HEK293 (cell line): ENCODE data around the gene REV3L.

Experiments used
- FEZF1 ChIP-seq: fragments of 450-650 bp; formaldehyde crosslinking; IDR thresholded peaks from 2 replicates; pipeline ENCODE4 v1.5.1; 2016; ENCODE audit warnings: missing biosample characterization, missing genetic modification characterization
- KLF16 ChIP-seq: fragments of 450-650 bp; formaldehyde crosslinking; IDR thresholded peaks from 2 replicates; pipeline ENCODE4 v1.5.1; 2017; ENCODE audit warnings: missing biosample characterization, missing genetic modification characterization
- REPIN1 ChIP-seq: fragments of 450-650 bp; formaldehyde crosslinking; IDR thresholded peaks from 2 replicates; pipeline ENCODE4 v1.5.1; 2017; ENCODE audit warnings: missing biosample characterization, missing genetic modification characterization, low read depth
- SP3 ChIP-seq: fragments of 450-650 bp; formaldehyde crosslinking; IDR thresholded peaks from 2 replicates; pipeline ENCODE4 v1.5.1; 2016; ENCODE audit warnings: missing biosample characterization, missing genetic modification characterization
- TRIM28 ChIP-seq: IDR thresholded peaks from 2 replicates; pipeline ENCODE4 v1.6.1; 2011; ENCODE audit warnings: low read length, control low read depth, borderline replicate concordance
- ZBTB17 ChIP-seq: fragments of 450-650 bp; formaldehyde crosslinking; IDR thresholded peaks from 2 replicates; pipeline ENCODE4 v1.5.1; 2016; ENCODE audit warnings: missing biosample characterization, missing genetic modification characterization
- ZBTB21 ChIP-seq: fragments of 450-650 bp; formaldehyde crosslinking; IDR thresholded peaks from 2 replicates; pipeline ENCODE4 v1.5.1; 2017; ENCODE audit warnings: missing biosample characterization, missing genetic modification characterization
- ZBTB48 ChIP-seq: fragments of 450-650 bp; formaldehyde crosslinking; IDR thresholded peaks from 2 replicates; pipeline ENCODE4 v1.5.1; 2016; ENCODE audit warnings: missing biosample characterization, missing genetic modification characterization
- ZBTB7A ChIP-seq: fragments of 450-650 bp; formaldehyde crosslinking; IDR thresholded peaks from 2 replicates; pipeline ENCODE4 v1.5.1; 2016; ENCODE audit warnings: low read depth, missing biosample characterization, missing genetic modification characterization
- ZBTB8A ChIP-seq: fragments of 450-650 bp; formaldehyde crosslinking; IDR thresholded peaks from 2 replicates; pipeline ENCODE4 v1.5.1; 2016; ENCODE audit warnings: missing biosample characterization, missing genetic modification characterization
- ZNF112 ChIP-seq: fragments of 450-650 bp; formaldehyde crosslinking; IDR thresholded peaks from 2 replicates; pipeline ENCODE4 v1.5.0; 2017; ENCODE audit warnings: missing biosample characterization, missing genetic modification characterization
- ZNF121 ChIP-seq: fragments of 450-650 bp; formaldehyde crosslinking; IDR thresholded peaks from 2 replicates; pipeline ENCODE4 v1.5.1; 2016; ENCODE audit warnings: missing biosample characterization, missing genetic modification characterization
- ZNF133 ChIP-seq: fragments of 450-650 bp; formaldehyde crosslinking; IDR thresholded peaks from 2 replicates; pipeline ENCODE4 v1.5.1; 2016; ENCODE audit warnings: missing biosample characterization, missing genetic modification characterization
- ZNF140 ChIP-seq: fragments of 450-650 bp; formaldehyde crosslinking; IDR thresholded peaks from 2 replicates; pipeline ENCODE4 v1.5.1; 2016; ENCODE audit warnings: missing biosample characterization, missing genetic modification characterization
- ZNF175 ChIP-seq: fragments of 450-650 bp; formaldehyde crosslinking; IDR thresholded peaks from 2 replicates; pipeline ENCODE4 v1.5.1; 2016; ENCODE audit warnings: missing biosample characterization, missing genetic modification characterization
- ZNF214 ChIP-seq: fragments of 450-650 bp; formaldehyde crosslinking; IDR thresholded peaks from 2 replicates; pipeline ENCODE4 v1.5.1; 2017; ENCODE audit warnings: missing biosample characterization, mild to moderate bottlenecking, missing genetic modification characterization, borderline replicate concordance
- ZNF274 ChIP-seq, 2 experiments: fragments of 200-500 bp in 1 of 2; fragments of 450-650 bp in 1 of 2; sonication (Bioruptor generic) in 1 of 2; formaldehyde crosslinking in 1 of 2; IDR thresholded peaks; 2 replicates each; pipeline versions ENCODE4 v1.5.1 to v1.6.1; 2014 to 2016; ENCODE audit warnings: borderline replicate concordance in 1 of 2, inconsistent platforms in 1 of 2, low read length in 1 of 2, missing biosample characterization in 1 of 2, missing genetic modification characterization in 1 of 2
- ZNF324 ChIP-seq: fragments of 450-650 bp; formaldehyde crosslinking; IDR thresholded peaks from 2 replicates; pipeline ENCODE4 v1.5.1; 2016; ENCODE audit warnings: missing biosample characterization, missing genetic modification characterization
- ZNF335 ChIP-seq: fragments of 450-650 bp; formaldehyde crosslinking; conservative IDR thresholded peaks from 2 replicates; pipeline ENCODE4 v1.5.1; 2016; ENCODE audit warnings: missing biosample characterization, missing genetic modification characterization
- ZNF423 ChIP-seq: fragments of 450-650 bp; formaldehyde crosslinking; IDR thresholded peaks from 2 replicates; pipeline ENCODE4 v1.5.1; 2016; ENCODE audit warnings: missing biosample characterization, missing genetic modification characterization
- ZNF544 ChIP-seq: fragments of 450-650 bp; formaldehyde crosslinking; IDR thresholded peaks from 2 replicates; pipeline ENCODE4 v1.5.0; 2017; ENCODE audit warnings: missing biosample characterization, missing genetic modification characterization
- ZNF548 ChIP-seq: fragments of 450-650 bp; formaldehyde crosslinking; IDR thresholded peaks from 2 replicates; pipeline ENCODE4 v1.5.1; 2016; ENCODE audit warnings: missing biosample characterization, missing genetic modification characterization
- ZNF561 ChIP-seq: fragments of 450-650 bp; IDR thresholded peaks from 2 replicates; pipeline ENCODE4 v1.5.1; 2018; ENCODE audit warnings: missing biosample characterization, missing genetic modification characterization, borderline replicate concordance
- ZNF600 ChIP-seq: fragments of 450-650 bp; formaldehyde crosslinking; IDR thresholded peaks from 2 replicates; pipeline ENCODE4 v1.5.1; 2016; ENCODE audit warnings: missing biosample characterization, missing genetic modification characterization
- ZNF843 ChIP-seq: fragments of 450-650 bp; formaldehyde crosslinking; IDR thresholded peaks from 2 replicates; pipeline ENCODE4 v1.5.1; 2016; ENCODE audit warnings: missing biosample characterization, missing genetic modification characterization
- ZSCAN23 ChIP-seq: fragments of 450-650 bp; formaldehyde crosslinking; IDR thresholded peaks from 2 replicates; pipeline ENCODE4 v1.5.1; 2016; ENCODE audit warnings: missing biosample characterization, missing genetic modification characterization
- TF ChIP-seq, protein P1 (sequence below): fragments of 450-650 bp; formaldehyde crosslinking; IDR thresholded peaks from 2 replicates; pipeline ENCODE4 v1.5.1; 2016; ENCODE audit warnings: missing biosample characterization, missing genetic modification characterization
- TF ChIP-seq, protein P2 (sequence below): fragments of 450-650 bp; formaldehyde crosslinking; optimal IDR thresholded peaks from 2 replicates; pipeline ENCODE3; 2016; ENCODE audit warnings: missing biosample characterization, mild to moderate bottlenecking, missing genetic modification characterization
- TF ChIP-seq, protein P3 (sequence below): fragments of 450-650 bp; formaldehyde crosslinking; IDR thresholded peaks from 2 replicates; pipeline ENCODE4 v1.5.1; 2017; ENCODE audit warnings: missing biosample characterization, missing genetic modification characterization
- TF ChIP-seq, protein P4 (sequence below): sonication (generic); formaldehyde crosslinking; IDR thresholded peaks from 2 replicates; pipeline ENCODE4 v1.8.1; 2022; ENCODE audit warnings: mild to moderate bottlenecking, moderate library complexity, missing genetic modification reagents
- TF ChIP-seq, protein P5 (sequence below): fragments of 450-650 bp; formaldehyde crosslinking; IDR thresholded peaks from 2 replicates; pipeline ENCODE4 v1.5.1; 2017; ENCODE audit warnings: missing biosample characterization, missing genetic modification characterization
- TF ChIP-seq, protein P6 (sequence below): fragments of 450-650 bp; formaldehyde crosslinking; IDR thresholded peaks from 2 replicates; pipeline ENCODE4 v1.5.1; 2017; ENCODE audit warnings: missing biosample characterization, missing genetic modification characterization

Gene REV3L

DNA sequence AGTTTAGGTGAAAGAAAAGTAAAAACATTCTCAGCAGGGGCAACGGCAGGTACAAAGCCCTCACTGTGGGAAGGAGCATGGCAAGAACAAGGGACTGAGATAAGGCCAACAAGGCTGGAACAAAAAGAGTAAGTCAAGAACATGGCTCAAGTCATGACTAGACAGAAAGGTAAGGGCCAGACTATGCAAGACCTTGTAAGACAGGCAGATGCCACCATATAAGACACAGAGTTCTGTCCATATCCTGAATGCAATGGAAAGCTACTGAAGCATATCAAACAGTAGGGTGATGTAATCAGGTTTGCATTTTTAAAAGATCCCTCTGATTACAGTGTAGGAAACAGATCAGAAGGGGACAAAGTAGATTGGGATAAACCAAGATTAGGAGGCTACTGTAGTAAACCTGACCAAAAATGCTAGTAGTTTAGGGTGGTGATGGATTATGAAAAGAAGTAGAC is 5.5 kb downstream of the REV3L start (continued):
- TF ChIP-seq SP3 (tag by site-specific recombination) (no peak), ZNF112 (tag by site-specific recombination) (no peak), ZNF121 (no peak), ZNF548 (tag by site-specific recombination) (no peak), KLF16 (no peak), FEZF1 (peak; percentile 36; the same call in 1 of the 2 replicates), ZNF561 (tag by site-specific recombination) (no peak), ZBTB7A (no peak), ZBTB21 (no peak), ZNF423 (no peak), ZNF175 (tag by site-specific recombination) (no peak), ZBTB8A (tag by site-specific recombination) (no peak; the same call in 1 of the 2 replicates), ZNF843 (no peak), ZSCAN23 (no peak), TRIM28 (0 out of 2 replicates have a peak, but pooled peaks have one; percentile 55), ZBTB48 (tag by site-specific recombination) (no peak), ZNF214 (tag by site-specific recombination) (no peak), ZNF133 (tag by site-specific recombination) (no peak), ZNF140 (no peak), ZNF600 (peak; percentile 81), ZBTB17 (tag by site-specific recombination) (peak; percentile 90), ZNF544 (tag by site-specific recombination) (no peak), ZNF335 (tag by site-specific recombination) (0 out of 2 replicates have a peak, but pooled peaks have one; percentile 25), ZNF274 (IDR thresholded peaks at IDR 0.05; ENCODE audit: low read length) (no peak), ZNF274 (tag by site-specific recombination; IDR thresholded peaks at IDR 0.05; ENCODE audit: borderline replicate concordance) (no peak), REPIN1 (tag by site-specific recombination) (no peak), ZNF324 (tag by site-specific recombination) (no peak)
- TF ChIP-seq, protein P1, sequence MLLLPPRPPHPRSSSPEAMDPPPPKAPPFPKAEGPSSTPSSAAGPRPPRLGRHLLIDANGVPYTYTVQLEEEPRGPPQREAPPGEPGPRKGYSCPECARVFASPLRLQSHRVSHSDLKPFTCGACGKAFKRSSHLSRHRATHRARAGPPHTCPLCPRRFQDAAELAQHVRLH (tag by site-specific recombination), result no peak
- TF ChIP-seq, protein P2, sequence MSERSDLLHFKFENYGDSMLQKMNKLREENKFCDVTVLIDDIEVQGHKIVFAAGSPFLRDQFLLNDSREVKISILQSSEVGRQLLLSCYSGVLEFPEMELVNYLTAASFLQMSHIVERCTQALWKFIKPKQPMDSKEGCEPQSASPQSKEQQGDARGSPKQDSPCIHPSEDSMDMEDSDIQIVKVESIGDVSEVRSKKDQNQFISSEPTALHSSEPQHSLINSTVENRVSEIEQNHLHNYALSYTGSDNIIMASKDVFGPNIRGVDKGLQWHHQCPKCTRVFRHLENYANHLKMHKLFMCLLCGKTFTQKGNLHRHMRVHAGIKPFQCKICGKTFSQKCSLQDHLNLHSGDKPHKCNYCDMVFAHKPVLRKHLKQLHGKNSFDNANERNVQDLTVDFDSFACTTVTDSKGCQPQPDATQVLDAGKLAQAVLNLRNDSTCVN (tag by site-specific recombination), result no peak
- TF ChIP-seq, protein P3, sequence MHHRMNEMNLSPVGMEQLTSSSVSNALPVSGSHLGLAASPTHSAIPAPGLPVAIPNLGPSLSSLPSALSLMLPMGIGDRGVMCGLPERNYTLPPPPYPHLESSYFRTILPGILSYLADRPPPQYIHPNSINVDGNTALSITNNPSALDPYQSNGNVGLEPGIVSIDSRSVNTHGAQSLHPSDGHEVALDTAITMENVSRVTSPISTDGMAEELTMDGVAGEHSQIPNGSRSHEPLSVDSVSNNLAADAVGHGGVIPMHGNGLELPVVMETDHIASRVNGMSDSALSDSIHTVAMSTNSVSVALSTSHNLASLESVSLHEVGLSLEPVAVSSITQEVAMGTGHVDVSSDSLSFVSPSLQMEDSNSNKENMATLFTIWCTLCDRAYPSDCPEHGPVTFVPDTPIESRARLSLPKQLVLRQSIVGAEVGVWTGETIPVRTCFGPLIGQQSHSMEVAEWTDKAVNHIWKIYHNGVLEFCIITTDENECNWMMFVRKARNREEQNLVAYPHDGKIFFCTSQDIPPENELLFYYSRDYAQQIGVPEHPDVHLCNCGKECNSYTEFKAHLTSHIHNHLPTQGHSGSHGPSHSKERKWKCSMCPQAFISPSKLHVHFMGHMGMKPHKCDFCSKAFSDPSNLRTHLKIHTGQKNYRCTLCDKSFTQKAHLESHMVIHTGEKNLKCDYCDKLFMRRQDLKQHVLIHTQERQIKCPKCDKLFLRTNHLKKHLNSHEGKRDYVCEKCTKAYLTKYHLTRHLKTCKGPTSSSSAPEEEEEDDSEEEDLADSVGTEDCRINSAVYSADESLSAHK (tag by site-specific recombination), result no peak
- TF ChIP-seq, protein P4, sequence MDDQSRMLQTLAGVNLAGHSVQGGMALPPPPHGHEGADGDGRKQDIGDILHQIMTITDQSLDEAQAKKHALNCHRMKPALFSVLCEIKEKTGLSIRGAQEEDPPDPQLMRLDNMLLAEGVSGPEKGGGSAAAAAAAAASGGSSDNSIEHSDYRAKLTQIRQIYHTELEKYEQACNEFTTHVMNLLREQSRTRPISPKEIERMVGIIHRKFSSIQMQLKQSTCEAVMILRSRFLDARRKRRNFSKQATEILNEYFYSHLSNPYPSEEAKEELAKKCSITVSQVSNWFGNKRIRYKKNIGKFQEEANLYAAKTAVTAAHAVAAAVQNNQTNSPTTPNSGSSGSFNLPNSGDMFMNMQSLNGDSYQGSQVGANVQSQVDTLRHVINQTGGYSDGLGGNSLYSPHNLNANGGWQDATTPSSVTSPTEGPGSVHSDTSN (CRISPR knock-in tag), result no peak
- TF ChIP-seq, protein P5, sequence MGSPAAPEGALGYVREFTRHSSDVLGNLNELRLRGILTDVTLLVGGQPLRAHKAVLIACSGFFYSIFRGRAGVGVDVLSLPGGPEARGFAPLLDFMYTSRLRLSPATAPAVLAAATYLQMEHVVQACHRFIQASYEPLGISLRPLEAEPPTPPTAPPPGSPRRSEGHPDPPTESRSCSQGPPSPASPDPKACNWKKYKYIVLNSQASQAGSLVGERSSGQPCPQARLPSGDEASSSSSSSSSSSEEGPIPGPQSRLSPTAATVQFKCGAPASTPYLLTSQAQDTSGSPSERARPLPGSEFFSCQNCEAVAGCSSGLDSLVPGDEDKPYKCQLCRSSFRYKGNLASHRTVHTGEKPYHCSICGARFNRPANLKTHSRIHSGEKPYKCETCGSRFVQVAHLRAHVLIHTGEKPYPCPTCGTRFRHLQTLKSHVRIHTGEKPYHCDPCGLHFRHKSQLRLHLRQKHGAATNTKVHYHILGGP (tag by site-specific recombination), result no peak
- TF ChIP-seq, protein P6, sequence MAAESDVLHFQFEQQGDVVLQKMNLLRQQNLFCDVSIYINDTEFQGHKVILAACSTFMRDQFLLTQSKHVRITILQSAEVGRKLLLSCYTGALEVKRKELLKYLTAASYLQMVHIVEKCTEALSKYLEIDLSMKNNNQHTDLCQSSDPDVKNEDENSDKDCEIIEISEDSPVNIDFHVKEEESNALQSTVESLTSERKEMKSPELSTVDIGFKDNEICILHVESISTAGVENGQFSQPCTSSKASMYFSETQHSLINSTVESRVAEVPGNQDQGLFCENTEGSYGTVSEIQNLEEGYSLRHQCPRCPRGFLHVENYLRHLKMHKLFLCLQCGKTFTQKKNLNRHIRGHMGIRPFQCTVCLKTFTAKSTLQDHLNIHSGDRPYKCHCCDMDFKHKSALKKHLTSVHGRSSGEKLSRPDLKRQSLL (tag by site-specific recombination), result no peak
